Muscle of leg (tissue), 11 donors: ENCODE measurements around the gene MAP2K5. TPM values are rescaled to one million over a fixed set of nuclear protein-coding genes. Genes with fewer than 3 reads are reported as not detected.

Source experiments
- DNase-seq: peaks from one replicate; pipeline ENCODE4 v3.0.0; 2013
- H3K27ac ChIP-seq: one replicate; pipeline ENCODE4 v1.5.1; 2013; ENCODE audit warnings: mild to moderate bottlenecking, low read length, control low read depth
- H3K27me3 ChIP-seq: one replicate; pipeline ENCODE4 v1.6.1; 2013; ENCODE audit warnings: low read length; ENCODE audit not compliant: control insufficient read depth, insufficient read depth
- H3K36me3 ChIP-seq: one replicate; pipeline ENCODE4 v1.6.1; 2013; ENCODE audit warnings: low read length; ENCODE audit not compliant: control insufficient read depth, insufficient read depth
- H3K4me1 ChIP-seq: one replicate; pipeline ENCODE4 v1.6.1; 2013; ENCODE audit warnings: low read length; ENCODE audit not compliant: control insufficient read depth, insufficient read depth
- H3K4me3 ChIP-seq: one replicate; pipeline ENCODE4 v1.5.1; 2013; ENCODE audit warnings: low read length, control low read depth
- H3K9me3 ChIP-seq: replicated peaks from 2 replicates; pipeline ENCODE4 v1.6.1; 2013; ENCODE audit warnings: low read depth, low read length; ENCODE audit not compliant: control insufficient read depth
- WGBS: methylation state at CpG from one replicate; pipeline ENCODE4 v1.1.5; 2013; ENCODE audit warnings: missing lambda C conversion rate; ENCODE audit not compliant: insufficient coverage; 5-methylcytosine and 5-hydroxymethylcytosine counted together
- polyA plus RNA-seq, 8 donors: library from polyadenylated mRNA; unstranded; fragments of 120-200 nt; gene quantifications; one replicate each; pipeline versions ENCODE4 v1.2.1 to v1.2.3, GENCODE V29; 2013; ENCODE audit warnings: inconsistent platforms in 1 of 8, low replicate concordance in 1 of 8; ENCODE audit not compliant: insufficient read length in 8 of 8, insufficient read depth in 1 of 8
- total RNA-seq: library from RNA; stranded (reverse); fragments of 120-200 nt; gene quantifications from one replicate; pipeline ENCODE4 v1.2.4, GENCODE V29; 2013

The MAP2K5 gene
- total and polyA plus RNA-seq, 9 donors, result 10.2 to 22.6 (median 19.4) TPM

DNA sequence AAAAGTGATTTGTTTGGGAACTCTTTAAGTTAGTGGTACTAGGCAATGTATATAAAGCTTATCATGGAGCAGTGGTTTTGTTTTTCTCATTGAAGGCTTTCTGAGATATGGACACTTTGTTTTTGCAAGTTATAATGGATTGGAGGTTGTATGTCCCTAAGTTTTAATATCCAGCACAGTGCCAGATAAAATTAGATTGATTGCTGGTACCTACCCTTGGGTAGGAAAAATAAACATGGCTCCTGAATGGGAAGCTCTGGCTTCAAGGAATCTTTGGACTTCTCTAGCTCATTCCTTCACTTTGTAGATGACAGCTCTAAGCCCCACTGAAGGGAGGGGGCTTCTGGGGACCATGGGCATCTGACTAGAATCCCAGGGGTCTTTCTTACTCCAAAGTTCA, 201.1 kb downstream of the MAP2K5 start:
- no peak for DNase-seq
- Histone ChIP-seq H3K9me3 (no peaks in the 10 kb centered on the region), H3K27ac (no peak overlapping the region), H3K4me1 (no peaks in the 10 kb centered on the region), H3K4me3 (no peak overlapping the region), H3K27me3 (no peaks in the 10 kb centered on the region), H3K36me3 (peaks cover 2% of the 10 kb centered on the region)

DNA sequence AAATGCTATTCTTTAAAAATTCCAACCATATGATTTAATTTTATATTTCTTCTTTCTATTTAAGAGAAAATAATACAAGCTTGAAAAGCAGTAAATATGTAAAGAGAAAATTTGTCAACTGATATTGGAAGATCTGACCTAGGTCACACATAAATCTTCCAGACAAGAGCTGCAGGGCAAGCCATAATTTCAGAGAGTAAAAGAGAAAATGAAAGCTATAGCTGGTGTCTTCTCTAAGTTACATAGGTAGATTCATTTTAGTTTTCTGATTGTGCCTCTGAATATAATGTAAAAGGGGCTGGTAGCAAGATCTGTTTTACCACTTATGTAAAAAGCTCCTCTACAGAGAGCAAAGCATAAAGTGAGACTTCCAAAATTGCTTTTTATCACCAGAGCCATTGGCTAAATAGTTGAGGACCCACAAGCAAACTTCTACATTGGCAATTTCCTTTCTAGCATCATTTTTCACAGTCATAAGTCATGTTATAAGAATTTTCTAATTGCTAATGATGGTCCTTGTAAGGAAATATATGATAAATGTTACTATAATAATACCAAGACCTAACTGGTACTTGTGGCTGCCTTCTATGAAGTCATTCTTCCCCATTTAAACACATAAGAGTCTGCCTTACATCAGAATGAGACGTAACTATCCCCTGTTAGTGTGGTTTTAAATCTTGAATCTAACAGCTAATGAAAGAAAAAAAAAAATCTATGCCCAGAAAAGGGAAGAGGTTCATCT, 202.0 kb downstream of the MAP2K5 start:
- no CpG with 5 or more reads among the region's 1 CpG for WGBS
- Histone ChIP-seq H3K27ac (no peak overlapping the region), H3K4me3 (no peak overlapping the region), H3K36me3 (peaks cover 3% of the 10 kb centered on the region), H3K4me1 (no peaks in the 10 kb centered on the region), H3K27me3 (no peaks in the 10 kb centered on the region), H3K9me3 (no peaks in the 10 kb centered on the region)
- DNase-seq, result no peak

DNA sequence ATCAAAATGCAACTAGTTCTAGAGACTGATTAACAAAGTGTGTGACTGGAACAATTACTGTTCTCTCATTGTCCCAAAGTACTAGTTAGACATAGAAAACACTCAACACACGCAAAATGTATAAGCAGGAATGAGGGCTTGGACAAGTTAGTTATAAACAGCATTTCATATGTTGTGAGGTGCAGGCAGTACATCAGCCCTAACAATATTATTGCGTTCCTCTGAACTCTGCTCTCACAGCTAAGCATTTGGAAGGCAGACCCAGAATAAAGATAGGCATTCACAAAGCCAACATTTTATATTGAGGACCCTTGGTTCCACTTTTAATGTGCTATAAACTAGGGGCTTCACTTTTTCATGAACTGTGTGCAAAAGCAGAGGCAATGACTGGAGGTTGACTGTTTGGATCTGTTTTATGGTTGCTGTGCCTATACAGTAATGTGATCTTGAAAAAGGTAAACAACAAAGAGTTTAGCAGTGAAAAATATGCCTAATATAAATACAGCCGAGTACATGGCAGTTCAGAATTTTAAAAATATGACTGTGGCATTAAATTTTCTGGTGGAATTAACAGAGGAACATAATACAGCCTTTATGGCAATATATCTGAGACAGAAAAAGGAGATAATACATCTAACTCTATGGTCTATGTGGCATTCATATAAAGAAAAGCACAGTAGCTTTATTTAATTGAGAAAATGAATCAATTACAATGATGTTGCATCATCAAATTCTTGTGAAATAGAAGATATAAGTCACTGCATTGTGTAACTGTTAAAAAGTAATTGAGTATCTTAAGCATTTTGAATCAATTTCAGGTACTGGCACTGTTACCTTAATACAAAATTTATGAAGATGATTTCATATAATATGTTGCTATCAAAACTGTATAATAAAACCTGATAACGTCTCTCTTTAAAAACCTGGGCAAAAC, 202.8 kb downstream of the MAP2K5 start:
- Histone ChIP-seq H3K27ac (no peak overlapping the region), H3K36me3 (peaks cover 3% of the 10 kb centered on the region), H3K4me1 (no peaks in the 10 kb centered on the region), H3K4me3 (no peak overlapping the region), H3K9me3 (no peaks in the 10 kb centered on the region), H3K27me3 (no peaks in the 10 kb centered on the region)
- no CpG with 5 or more reads among the region's 4 CpGs for WGBS
- DNase-seq, result no peak

GRCh38 chr15:67746022-67746421, 203.5 kb downstream of the MAP2K5 start:
- H3K36me3 ChIP-seq, result peaks cover 3% of the 10 kb centered on the region
- no peaks in the 10 kb centered on the region for H3K9me3 ChIP-seq
- no peak for DNase-seq
- no peaks in the 10 kb centered on the region for H3K4me1 ChIP-seq
- no peak overlapping the region for H3K27ac ChIP-seq
- no CpG with 5 or more reads among the region's 1 CpG for WGBS
- H3K27me3 ChIP-seq, result no peaks in the 10 kb centered on the region
- no peak overlapping the region for H3K4me3 ChIP-seq

- no peak overlapping the region for H3K4me3 ChIP-seq
- no peak overlapping the region for H3K27ac ChIP-seq
- H3K27me3 ChIP-seq, result no peaks in the 10 kb centered on the region
- no peaks in the 10 kb centered on the region for H3K4me1 ChIP-seq
- peaks cover 3% of the 10 kb centered on the region for H3K36me3 ChIP-seq
- no peaks in the 10 kb centered on the region for H3K9me3 ChIP-seq
- 80% methylated on average over 2 of the region's 4 CpGs for WGBS
- DNase-seq, result no peak
Observed at GRCh38 chr15:67746450-67746849, 203.9 kb downstream of the MAP2K5 start.

DNA sequence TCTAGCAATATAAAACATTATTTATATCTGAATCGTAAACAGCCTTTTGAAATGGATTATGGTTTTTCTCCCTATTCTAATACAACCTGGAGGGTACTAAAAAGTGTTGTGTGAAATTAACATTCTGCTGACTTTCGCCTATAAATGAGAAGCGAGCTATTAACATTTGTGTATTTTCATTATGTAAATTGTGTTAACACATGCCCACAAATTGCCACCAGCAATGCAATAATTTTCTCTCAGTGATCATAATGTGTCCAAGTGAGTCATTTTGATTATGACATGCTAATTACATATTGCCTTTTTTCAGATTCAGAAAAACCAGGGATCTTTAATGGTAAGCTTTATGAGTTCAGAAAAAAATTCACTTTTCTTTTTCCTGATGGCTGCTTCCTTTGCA, 205.4 kb downstream of the MAP2K5 start:
- no peak overlapping the region for H3K27ac ChIP-seq
- DNase-seq, result no peak
- no peaks in the 10 kb centered on the region for H3K4me1 ChIP-seq
- H3K27me3 ChIP-seq, result no peaks in the 10 kb centered on the region
- H3K4me3 ChIP-seq, result no peak overlapping the region
- WGBS, result no CpG with 5 or more reads among the region's 3 CpGs
- H3K9me3 ChIP-seq, result no peaks in the 10 kb centered on the region
- peaks cover 3% of the 10 kb centered on the region for H3K36me3 ChIP-seq

DNA sequence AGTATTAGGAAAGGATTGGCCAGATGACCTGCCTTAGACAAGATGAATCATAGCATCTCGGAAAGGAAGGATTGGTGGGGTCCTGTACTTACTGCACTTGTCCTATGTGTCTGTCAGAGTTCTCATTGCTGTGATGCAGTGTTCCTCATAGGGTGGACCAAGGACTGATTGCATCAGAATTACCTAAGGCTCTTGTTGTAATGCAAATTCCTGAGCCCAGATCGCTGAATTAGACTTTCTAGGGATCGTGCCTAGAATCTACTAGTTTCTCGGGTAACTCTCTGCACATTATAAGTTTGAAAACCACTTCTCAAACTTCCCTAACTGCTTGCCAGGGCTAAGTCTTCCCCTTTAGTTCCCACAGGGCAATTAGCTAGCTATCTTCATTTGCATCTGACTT, 207.9 kb downstream of the MAP2K5 start:
- no peaks in the 10 kb centered on the region for H3K27me3 ChIP-seq
- H3K27ac ChIP-seq, result no peak overlapping the region
- H3K4me3 ChIP-seq, result no peak overlapping the region
- H3K9me3 ChIP-seq, result no peaks in the 10 kb centered on the region
- peaks cover 3% of the 10 kb centered on the region for H3K36me3 ChIP-seq
- DNase-seq, result no peak
- H3K4me1 ChIP-seq, result no peaks in the 10 kb centered on the region
- 45% methylated on average over 4 of the region's 4 CpGs for WGBS

DNA sequence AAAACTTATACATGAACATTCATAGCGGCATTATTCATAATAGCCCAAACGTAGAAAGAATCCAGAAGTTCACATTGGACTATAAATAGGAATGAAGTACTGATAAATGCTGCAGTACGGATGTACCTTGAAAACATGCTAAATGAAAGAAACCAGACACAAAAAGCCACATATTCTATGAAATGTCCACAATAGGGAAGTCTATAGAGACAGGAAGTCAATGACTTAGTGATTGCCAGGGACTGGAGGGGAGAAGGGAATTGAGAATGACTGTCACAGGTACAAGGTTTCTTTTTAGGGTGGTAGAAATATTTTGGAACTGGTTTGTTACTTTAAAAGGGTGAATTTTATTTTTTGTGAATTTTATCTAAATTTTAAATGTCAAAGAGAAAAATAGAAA, 211.4 kb downstream of the MAP2K5 start:
- no CpG with 5 or more reads among the region's 3 CpGs for WGBS
- no peaks in the 10 kb centered on the region for H3K9me3 ChIP-seq
- H3K36me3 ChIP-seq, result no peaks in the 10 kb centered on the region
- H3K4me1 ChIP-seq, result no peaks in the 10 kb centered on the region
- H3K4me3 ChIP-seq, result no peak overlapping the region
- no peak for DNase-seq
- H3K27ac ChIP-seq, result no peak overlapping the region
- no peaks in the 10 kb centered on the region for H3K27me3 ChIP-seq

- Histone ChIP-seq H3K36me3 (no peaks in the 10 kb centered on the region), H3K27me3 (no peaks in the 10 kb centered on the region), H3K4me1 (no peaks in the 10 kb centered on the region), H3K9me3 (no peaks in the 10 kb centered on the region), H3K4me3 (no peak overlapping the region), H3K27ac (no peak overlapping the region)
- no CpG with 5 or more reads among the region's 1 CpG for WGBS
- no peak for DNase-seq
Observed at GRCh38 chr15:67755264-67755663, 212.8 kb downstream of the MAP2K5 start.

GRCh38 chr15:67755936-67756335, 213.4 kb downstream of the MAP2K5 start:
- Histone ChIP-seq H3K4me3 (no peak overlapping the region), H3K36me3 (no peaks in the 10 kb centered on the region), H3K9me3 (no peaks in the 10 kb centered on the region), H3K4me1 (peaks cover 4% of the 10 kb centered on the region), H3K27ac (no peak overlapping the region), H3K27me3 (no peaks in the 10 kb centered on the region)
- 86% methylated on average over 1 of the region's 1 CpG for WGBS
- no peak for DNase-seq
